MCF 10A (cell line): ENCODE data around the gene ARHGEF10L. TPM values are rescaled to one million over a fixed set of nuclear protein-coding genes. Genes with fewer than 3 reads are reported as not detected.

ENCODE experiments used
- BruUV-seq: library from RNA; stranded (reverse); fragments of 400-500 nt; replicated peaks from 2 replicates; lab custom pipeline; 2021; lab: Mats Ljungman, UMichigan
- CTCF ChIA-PET: fragments of 300-600 bp; sonication (Branson Sonifier 250); formaldehyde crosslinking; extraction: SDS; loops from one replicate; lab custom pipeline; 2021; ENCODE audit warnings: antibody characterized with exemption, inconsistent platforms; lab: Yijun Ruan, JAX
- POLR2A ChIA-PET: fragments of 300-600, 350-650 bp; sonication (Branson Sonifier 250); formaldehyde crosslinking; extraction: SDS; loops from one replicate; lab custom pipeline; 2020; ENCODE audit warnings: antibody characterized with exemption, inconsistent platforms; lab: Yijun Ruan, JAX
- DNase-seq: peaks from one replicate; pipeline ENCODE4 v3.0.0-alpha.2; 2018; ENCODE audit not compliant: unreplicated experiment
- H3K27ac Mint-ChIP-seq: one replicate; pipeline ENCODE4 v1.8.0; 2022; ENCODE audit warnings: mild to moderate bottlenecking, low read depth, mixed read lengths; ENCODE audit not compliant: unreplicated experiment
- H3K27me3 Mint-ChIP-seq: one replicate; pipeline ENCODE4 v1.8.0; 2022; ENCODE audit warnings: mixed read lengths; ENCODE audit not compliant: insufficient read depth, unreplicated experiment
- H3K36me3 Mint-ChIP-seq: one replicate; pipeline ENCODE4 v1.8.0; 2022; ENCODE audit warnings: mild to moderate bottlenecking, moderate library complexity, mixed read lengths; ENCODE audit not compliant: insufficient read depth, unreplicated experiment
- H3K4me1 Mint-ChIP-seq: one replicate; pipeline ENCODE4 v1.8.0; 2022; ENCODE audit warnings: mixed read lengths; ENCODE audit not compliant: insufficient read depth, unreplicated experiment
- H3K4me3 Mint-ChIP-seq: one replicate; pipeline ENCODE4 v1.8.0; 2022; ENCODE audit warnings: mild to moderate bottlenecking, moderate library complexity, mixed read lengths; ENCODE audit not compliant: unreplicated experiment
- H3K9me3 Mint-ChIP-seq: one replicate; pipeline ENCODE4 v1.8.0; 2022; ENCODE audit warnings: mixed read lengths; ENCODE audit not compliant: unreplicated experiment
- intact Hi-C: fragments of 100-400 bp; cut with micrococcal nuclease; formaldehyde crosslinking; loops from 2 replicates; pipeline ENCODE4 v1.14.1; 2022
- total RNA-seq: library from RNA; stranded (reverse); gene quantifications from 2 replicates; pipeline ENCODE4 v1.2.3, GENCODE V29; 2022
- TF ChIP-seq, protein P1 (sequence below): fragments of 200-600 bp; IDR thresholded peaks from one replicate; pipeline ENCODE4 v1.8.0; 2022; ENCODE audit warnings: antibody characterized with exemption, mild to moderate bottlenecking; ENCODE audit not compliant: unreplicated experiment

ARHGEF10L gene
- total RNA-seq, 1 experiment from 2014 or later = 5.0 TPM

DNA sequence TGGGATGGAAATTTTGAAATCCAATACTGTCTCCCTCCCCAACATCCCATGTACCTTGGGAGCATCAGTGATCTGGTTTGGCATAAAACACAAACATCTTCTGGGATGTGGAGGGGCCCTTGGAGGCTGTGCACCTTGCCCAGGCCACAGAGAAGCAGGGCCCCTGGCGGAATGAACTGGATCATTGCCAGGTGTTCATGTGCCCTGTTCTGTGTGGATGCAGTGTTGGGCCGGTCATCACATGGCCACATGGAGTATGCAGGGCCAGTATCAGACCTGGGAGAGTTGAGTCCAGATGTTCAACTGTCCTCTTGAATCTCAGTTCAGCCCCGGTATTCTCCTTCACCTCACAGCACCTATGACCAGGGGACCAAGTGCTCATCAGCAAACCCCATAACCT lies 26.9 kb downstream of the ARHGEF10L start:
- Mint-ChIP-seq H3K27ac (no peak overlapping the region), H3K9me3 (no peaks in the 10 kb centered on the region), H3K4me3 (no peak overlapping the region), H3K4me1 (peaks cover 32% of the 10 kb centered on the region), H3K36me3 (no peaks in the 10 kb centered on the region), H3K27me3 (no peaks in the 10 kb centered on the region)
- POLR2A ChIA-PET = no interaction called here
- TF ChIP-seq, protein P1, sequence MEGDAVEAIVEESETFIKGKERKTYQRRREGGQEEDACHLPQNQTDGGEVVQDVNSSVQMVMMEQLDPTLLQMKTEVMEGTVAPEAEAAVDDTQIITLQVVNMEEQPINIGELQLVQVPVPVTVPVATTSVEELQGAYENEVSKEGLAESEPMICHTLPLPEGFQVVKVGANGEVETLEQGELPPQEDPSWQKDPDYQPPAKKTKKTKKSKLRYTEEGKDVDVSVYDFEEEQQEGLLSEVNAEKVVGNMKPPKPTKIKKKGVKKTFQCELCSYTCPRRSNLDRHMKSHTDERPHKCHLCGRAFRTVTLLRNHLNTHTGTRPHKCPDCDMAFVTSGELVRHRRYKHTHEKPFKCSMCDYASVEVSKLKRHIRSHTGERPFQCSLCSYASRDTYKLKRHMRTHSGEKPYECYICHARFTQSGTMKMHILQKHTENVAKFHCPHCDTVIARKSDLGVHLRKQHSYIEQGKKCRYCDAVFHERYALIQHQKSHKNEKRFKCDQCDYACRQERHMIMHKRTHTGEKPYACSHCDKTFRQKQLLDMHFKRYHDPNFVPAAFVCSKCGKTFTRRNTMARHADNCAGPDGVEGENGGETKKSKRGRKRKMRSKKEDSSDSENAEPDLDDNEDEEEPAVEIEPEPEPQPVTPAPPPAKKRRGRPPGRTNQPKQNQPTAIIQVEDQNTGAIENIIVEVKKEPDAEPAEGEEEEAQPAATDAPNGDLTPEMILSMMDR = no peak
- CTCF ChIA-PET = no interaction called here
- no peak for DNase-seq
- no TSS peak for BruUV-seq
- intact Hi-C loops = no loop called here

DNA sequence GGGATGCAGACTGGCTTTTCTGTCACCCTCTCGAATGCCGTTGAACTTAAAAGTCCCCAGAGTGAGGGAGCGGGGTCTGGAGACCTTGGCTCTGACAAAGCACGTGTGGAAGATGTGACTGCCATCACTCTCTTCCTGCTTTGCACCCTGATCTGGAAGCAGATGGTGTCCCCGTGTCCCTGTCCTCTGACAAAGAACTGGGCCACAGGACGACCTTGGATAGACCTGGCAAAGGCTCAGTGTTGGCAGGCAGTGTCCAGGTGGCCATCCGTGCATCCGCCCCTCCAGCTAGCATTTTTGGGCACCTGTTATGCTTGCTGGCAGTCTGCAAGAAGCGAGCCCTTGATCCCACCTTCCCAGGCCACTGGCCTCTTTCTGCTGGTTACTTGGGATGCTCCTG lies 27.4 kb downstream of the ARHGEF10L start:
- intact Hi-C loops = no loop called here
- H3K4me1 Mint-ChIP-seq = peaks cover 28% of the 10 kb centered on the region
- no peak overlapping the region for H3K4me3 Mint-ChIP-seq
- H3K27me3 Mint-ChIP-seq = no peaks in the 10 kb centered on the region
- POLR2A ChIA-PET = interaction anchor here (0.6 kb wide), 1 partner anchor 16 kb away, joined by 3 read pairs; no protein-coding TSS in a partner anchor
- H3K36me3 Mint-ChIP-seq = no peaks in the 10 kb centered on the region
- no peaks in the 10 kb centered on the region for H3K9me3 Mint-ChIP-seq
- CTCF ChIA-PET = no interaction called here
- DNase-seq = no peak
- TF ChIP-seq, protein P1 = no peak
- no TSS peak for BruUV-seq
- no peak overlapping the region for H3K27ac Mint-ChIP-seq

DNA sequence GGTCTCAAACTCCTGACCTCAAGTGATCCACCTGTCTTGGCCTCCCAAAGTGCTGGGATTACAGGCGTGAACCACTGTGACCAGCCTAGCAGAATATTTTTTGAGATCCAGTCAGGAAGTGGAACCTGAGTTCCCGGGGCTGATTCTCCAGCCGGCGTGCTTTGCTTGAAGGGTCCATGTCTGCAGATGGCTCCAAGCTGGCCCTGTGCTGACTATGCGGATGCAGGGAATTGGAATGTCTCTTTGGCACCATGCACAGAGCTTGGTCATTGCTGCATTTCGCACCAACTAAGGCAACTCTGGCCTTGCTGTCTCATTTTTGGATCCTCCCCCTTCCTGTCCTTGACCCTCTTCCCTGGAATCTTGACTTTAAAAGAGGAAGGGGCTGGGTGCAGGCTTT lies 28.1 kb downstream of the ARHGEF10L start:
- DNase-seq = no peak
- BruUV-seq = no TSS peak
- Mint-ChIP-seq H3K36me3 (no peaks in the 10 kb centered on the region), H3K4me3 (no peak overlapping the region), H3K27ac (no peak overlapping the region), H3K27me3 (no peaks in the 10 kb centered on the region), H3K4me1 (peaks cover 27% of the 10 kb centered on the region), H3K9me3 (no peaks in the 10 kb centered on the region)
- intact Hi-C loops = no loop called here
- TF ChIP-seq, protein P1 = no peak
- ChIA-PET CTCF (no interaction called here), POLR2A (no interaction called here)

DNA sequence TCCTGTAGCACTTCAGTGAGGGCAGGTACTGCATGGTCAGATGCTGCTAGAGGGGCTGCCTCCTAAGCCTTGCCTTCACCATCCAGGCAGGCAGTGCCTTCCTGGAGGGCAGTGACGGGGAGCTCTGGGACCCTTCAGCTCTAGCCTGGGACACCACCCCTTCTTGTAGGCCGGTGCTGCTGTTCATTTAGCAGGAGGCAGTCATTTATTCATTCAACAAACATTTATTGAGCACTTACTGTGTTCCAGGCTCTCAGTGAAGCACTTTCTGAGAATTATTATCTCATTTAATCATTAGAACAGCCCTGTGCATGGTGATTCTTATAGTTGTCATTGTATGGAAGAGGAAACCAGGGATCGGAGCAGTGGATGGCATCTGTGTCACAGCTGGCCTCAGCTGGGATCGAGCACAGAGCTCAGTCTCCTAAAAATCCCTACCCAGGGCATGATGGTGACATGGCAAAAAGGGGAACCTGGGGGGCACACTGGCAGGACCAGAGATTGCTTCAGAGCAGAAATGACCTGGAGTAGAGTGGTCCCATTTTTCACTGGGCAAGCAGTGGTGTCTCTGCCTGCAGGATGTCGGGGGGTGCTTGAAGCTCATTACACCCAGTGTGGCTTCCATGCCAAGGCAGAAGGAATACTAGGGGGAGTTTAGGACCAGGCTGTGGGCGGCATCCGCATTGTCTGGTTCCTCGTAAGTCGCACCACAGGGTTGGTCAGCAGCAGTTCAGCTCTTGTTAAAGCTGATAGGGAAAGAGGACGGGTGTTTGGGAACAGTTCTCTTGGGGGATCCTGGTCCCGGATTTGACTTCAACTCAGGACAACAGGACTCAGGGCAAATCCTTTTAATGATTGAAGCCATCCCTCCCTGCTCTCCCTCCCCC lies 28.8 kb downstream of the ARHGEF10L start:
- intact Hi-C loops = no loop called here
- H3K4me3 Mint-ChIP-seq = no peak overlapping the region
- ChIA-PET CTCF (interaction anchor here (1.3 to 2.6 kb wide), 2 partner anchors 39 to 66 kb away, joined by 5 to 10 read pairs; no protein-coding TSS in a partner anchor), POLR2A (interaction anchor here (0.7 kb wide), 1 partner anchor 17 kb away, joined by 3 read pairs; no protein-coding TSS in a partner anchor)
- peak overlapping the region; percentile 93 for H3K27ac Mint-ChIP-seq
- BruUV-seq = no TSS peak
- peaks cover 23% of the 10 kb centered on the region for H3K4me1 Mint-ChIP-seq
- H3K9me3 Mint-ChIP-seq = no peaks in the 10 kb centered on the region
- no peaks in the 10 kb centered on the region for H3K27me3 Mint-ChIP-seq
- no peaks in the 10 kb centered on the region for H3K36me3 Mint-ChIP-seq
- TF ChIP-seq, protein P1 = no peak
- DNase-seq = no peak
